OCI-LY7 (cell line): ENCODE results near the gene SETD1B. TPM values are rescaled to one million over a fixed set of nuclear protein-coding genes. Genes with fewer than 3 reads are reported as not detected.

ENCODE experiments used
- BruUV-seq: library from RNA; stranded (reverse); fragments of 400-500 nt; replicated peaks from 2 replicates; lab custom pipeline; 2021; lab: Mats Ljungman, UMichigan
- CTCF ChIA-PET: fragments of 300-600 bp; sonication (Branson Sonifier 250); formaldehyde crosslinking; loops from one replicate; lab custom pipeline; 2022; ENCODE audit warnings: antibody characterized with exemption; ENCODE audit not compliant: unreplicated experiment; lab: Charles Lee
- POLR2A ChIA-PET: fragments of 300-600 bp; sonication (Branson Sonifier 250); formaldehyde crosslinking; loops from one replicate; lab custom pipeline; 2022; ENCODE audit warnings: antibody characterized with exemption; lab: Charles Lee
- DNase-seq: peaks from one replicate; pipeline ENCODE4 v3.0.0-alpha.2; 2015; ENCODE audit warnings: low spot score
- H2AFZ ChIP-seq: fragments of 200-600 bp; sonication (generic), shearing (Covaris generic); 2 replicates; pipeline ENCODE4 v1.6.1; 2014; ENCODE audit warnings: mild to moderate bottlenecking, antibody characterized with exemption, low read length, moderate library complexity
- H3K27ac ChIP-seq: fragments of 200-600 bp; sonication (generic); 2 replicates; pipeline ENCODE4 v1.5.1; 2014; ENCODE audit warnings: mixed run types, low read depth, mild to moderate bottlenecking, moderate library complexity, low read length, inconsistent platforms; ENCODE audit not compliant: poor library complexity, severe bottlenecking
- H3K36me3 ChIP-seq: fragments of 200-600 bp; sonication (generic); 2 replicates; pipeline ENCODE4 v1.6.1; 2014; ENCODE audit warnings: mild to moderate bottlenecking, antibody characterized with exemption, low read length, moderate library complexity, mixed read lengths; ENCODE audit not compliant: insufficient read depth
- H3K4me1 ChIP-seq: fragments of 200-600 bp; sonication (generic); 2 replicates; pipeline ENCODE4 v1.5.1; 2014; ENCODE audit warnings: mild to moderate bottlenecking, low read length; ENCODE audit not compliant: insufficient read depth, poor library complexity, severe bottlenecking
- H3K4me2 ChIP-seq: fragments of 200-600 bp; sonication (generic); 2 replicates; pipeline ENCODE4 v1.6.1; 2014; ENCODE audit warnings: mild to moderate bottlenecking, low read length
- H3K4me3 ChIP-seq: fragments of 200-600 bp; sonication (generic); 2 replicates; pipeline ENCODE4 v1.5.1; 2014; ENCODE audit warnings: mild to moderate bottlenecking, low read depth, low read length; ENCODE audit not compliant: poor library complexity, severe bottlenecking
- H3K79me2 ChIP-seq: fragments of 200-600 bp; sonication (generic); 2 replicates; pipeline ENCODE4 v1.6.1; 2016; ENCODE audit warnings: low read depth, mild to moderate bottlenecking, low read length, moderate library complexity, mixed read lengths; ENCODE audit not compliant: insufficient read depth
- H3K9me2 ChIP-seq: fragments of 200-600 bp; sonication (generic); 2 replicates; pipeline ENCODE4 v1.6.1; 2016; ENCODE audit warnings: mild to moderate bottlenecking, low read length, mixed read lengths; ENCODE audit not compliant: insufficient read depth
- H3K9me3 ChIP-seq: fragments of 200-600 bp; sonication (generic); 2 replicates; pipeline ENCODE4 v1.6.1; 2014; ENCODE audit warnings: mild to moderate bottlenecking, mixed run types, low read length, mixed read lengths
- H4K20me1 ChIP-seq: fragments of 200-600 bp; sonication (generic); 2 replicates; pipeline ENCODE4 v1.6.1; 2014; ENCODE audit warnings: mild to moderate bottlenecking, antibody characterized with exemption, low read length, moderate library complexity, mixed read lengths; ENCODE audit not compliant: insufficient read depth
- EZH2phosphoT487 ChIP-seq: fragments of 200-600 bp; sonication (generic); IDR thresholded peaks from 2 replicates; pipeline ENCODE4 v1.6.1; 2018; ENCODE audit warnings: low read depth, borderline replicate concordance, mild to moderate bottlenecking, mixed run types, antibody characterized with exemption, low read length, moderate library complexity, mixed read lengths
- intact Hi-C: fragments of 100-400 bp; cut with micrococcal nuclease; formaldehyde crosslinking; loops from one replicate; pipeline ENCODE4 v1.10.0; 2022; ENCODE audit not compliant: unreplicated experiment
- total RNA-seq, 2 experiments: library from RNA; depleted of rRNA in 1 of 2; stranded (reverse); fragments of >200 nt in 1 of 2; shearing (Covaris generic) in 1 of 2; gene quantifications; 2 replicates each; pipeline ENCODE4 v1.2.3, GENCODE V29; 2014 to 2022
- TF ChIP-seq, protein P1 (sequence below): fragments of 200-600 bp; sonication (generic); conservative IDR thresholded peaks from 2 replicates; pipeline ENCODE4 v1.5.1; 2014; ENCODE audit warnings: mild to moderate bottlenecking, antibody characterized with exemption, low read length, moderate library complexity, mixed read lengths

The SETD1B gene
- total RNA-seq, 2 experiments from 2014 or later, result 4.7 to 22.5 TPM

DNA sequence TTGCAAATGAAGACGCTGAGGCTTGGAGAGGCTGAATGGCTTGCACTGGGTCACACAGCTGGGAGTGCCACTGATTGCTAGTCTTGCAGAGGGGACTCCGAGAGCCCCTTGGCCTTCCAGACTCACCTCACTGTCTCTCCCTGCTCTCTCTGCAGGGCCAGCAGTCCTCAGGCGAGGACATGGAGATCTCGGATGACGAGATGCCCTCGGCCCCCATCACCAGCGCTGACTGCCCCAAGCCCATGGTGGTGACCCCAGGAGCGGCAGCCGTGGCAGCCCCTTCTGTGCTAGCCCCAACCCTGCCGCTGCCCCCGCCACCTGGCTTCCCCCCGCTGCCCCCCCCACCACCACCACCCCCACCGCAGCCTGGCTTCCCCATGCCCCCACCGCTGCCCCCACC is 10.1 kb downstream of the SETD1B start:
- peaks cover 28% of the 10 kb centered on the region for H3K4me1 ChIP-seq
- POLR2A ChIA-PET, result no interaction called here
- CTCF ChIA-PET, result no interaction called here
- intact Hi-C loops, result no loop called here
- H3K9me3 ChIP-seq, result no peaks in the 10 kb centered on the region
- no peak for TF ChIP-seq EZH2phosphoT487
- TF ChIP-seq, protein P1, sequence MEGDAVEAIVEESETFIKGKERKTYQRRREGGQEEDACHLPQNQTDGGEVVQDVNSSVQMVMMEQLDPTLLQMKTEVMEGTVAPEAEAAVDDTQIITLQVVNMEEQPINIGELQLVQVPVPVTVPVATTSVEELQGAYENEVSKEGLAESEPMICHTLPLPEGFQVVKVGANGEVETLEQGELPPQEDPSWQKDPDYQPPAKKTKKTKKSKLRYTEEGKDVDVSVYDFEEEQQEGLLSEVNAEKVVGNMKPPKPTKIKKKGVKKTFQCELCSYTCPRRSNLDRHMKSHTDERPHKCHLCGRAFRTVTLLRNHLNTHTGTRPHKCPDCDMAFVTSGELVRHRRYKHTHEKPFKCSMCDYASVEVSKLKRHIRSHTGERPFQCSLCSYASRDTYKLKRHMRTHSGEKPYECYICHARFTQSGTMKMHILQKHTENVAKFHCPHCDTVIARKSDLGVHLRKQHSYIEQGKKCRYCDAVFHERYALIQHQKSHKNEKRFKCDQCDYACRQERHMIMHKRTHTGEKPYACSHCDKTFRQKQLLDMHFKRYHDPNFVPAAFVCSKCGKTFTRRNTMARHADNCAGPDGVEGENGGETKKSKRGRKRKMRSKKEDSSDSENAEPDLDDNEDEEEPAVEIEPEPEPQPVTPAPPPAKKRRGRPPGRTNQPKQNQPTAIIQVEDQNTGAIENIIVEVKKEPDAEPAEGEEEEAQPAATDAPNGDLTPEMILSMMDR, result no peak
- H3K79me2 ChIP-seq, result peaks cover 14% of the 10 kb centered on the region; the same call in 1 of the 2 replicates
- H4K20me1 ChIP-seq, result no peaks in the 10 kb centered on the region
- H3K4me2 ChIP-seq, result peak overlapping the region; percentile 92; the same call in 1 of the 2 replicates
- no TSS peak for BruUV-seq
- no peak for DNase-seq
- peaks cover 63% of the 10 kb centered on the region for H3K36me3 ChIP-seq
- H3K4me3 ChIP-seq, result no peak overlapping the region
- no peaks in the 10 kb centered on the region for H3K9me2 ChIP-seq
- no peak overlapping the region for H3K27ac ChIP-seq
- H2AFZ ChIP-seq, result no peak overlapping the region

DNA sequence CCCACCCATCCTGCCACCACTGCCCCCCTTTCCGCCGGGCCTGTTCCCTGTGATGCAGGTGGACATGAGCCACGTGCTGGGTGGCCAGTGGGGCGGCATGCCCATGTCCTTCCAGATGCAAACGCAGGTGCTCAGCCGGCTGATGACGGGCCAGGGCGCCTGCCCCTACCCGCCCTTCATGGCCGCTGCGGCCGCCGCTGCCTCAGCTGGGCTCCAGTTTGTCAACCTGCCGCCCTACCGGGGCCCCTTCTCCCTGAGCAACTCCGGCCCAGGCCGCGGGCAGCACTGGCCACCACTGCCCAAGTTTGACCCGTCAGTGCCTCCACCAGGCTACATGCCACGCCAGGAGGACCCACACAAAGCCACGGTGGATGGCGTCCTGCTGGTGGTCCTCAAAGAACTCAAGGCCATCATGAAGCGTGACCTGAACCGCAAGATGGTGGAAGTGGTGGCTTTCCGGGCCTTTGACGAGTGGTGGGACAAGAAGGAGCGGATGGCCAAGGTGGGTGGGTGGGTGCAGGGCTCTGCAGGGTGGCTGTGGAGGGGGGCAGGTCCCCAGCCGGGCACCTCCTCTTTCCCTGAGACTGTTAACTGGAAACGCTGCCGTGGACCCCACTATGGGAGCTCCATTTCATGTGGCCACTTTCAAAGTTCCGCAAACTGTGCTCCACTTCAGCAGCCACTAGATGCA is 10.8 kb downstream of the SETD1B start:
- TF ChIP-seq, protein P1, result no peak
- TF ChIP-seq EZH2phosphoT487, result no peak
- Histone ChIP-seq H3K4me1 (peaks cover 28% of the 10 kb centered on the region), H3K9me2 (no peaks in the 10 kb centered on the region), H3K27ac (no peak overlapping the region), H3K4me3 (no peak overlapping the region), H3K36me3 (peaks cover 63% of the 10 kb centered on the region), H3K4me2 (no peak overlapping the region), H3K79me2 (peaks cover 14% of the 10 kb centered on the region; the same call in 1 of the 2 replicates), H2AFZ (no peak overlapping the region), H3K9me3 (no peaks in the 10 kb centered on the region), H4K20me1 (no peaks in the 10 kb centered on the region)
- BruUV-seq, result no TSS peak
- no peak for DNase-seq
- intact Hi-C loops, result no loop called here
- POLR2A ChIA-PET, result no interaction called here
- CTCF ChIA-PET, result no interaction called here

DNA sequence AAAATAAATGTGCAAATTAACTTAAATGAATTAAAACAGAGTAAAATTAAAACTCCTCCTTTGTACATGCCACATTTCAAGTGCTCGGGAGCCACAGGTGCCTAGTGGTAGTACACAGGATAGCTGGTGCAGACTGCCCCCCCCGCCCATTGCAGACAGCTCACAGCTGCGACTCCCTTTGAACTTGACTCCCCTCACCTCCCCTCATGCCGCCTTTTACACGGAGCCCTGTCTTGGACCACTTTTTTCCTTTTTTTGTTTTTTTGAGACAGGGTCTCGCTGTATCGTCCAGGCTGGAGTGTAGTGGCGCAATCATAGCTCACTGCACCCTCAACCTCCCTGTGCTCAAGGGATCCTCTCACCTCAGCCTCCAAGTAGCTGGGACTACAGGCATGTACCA is 11.5 kb downstream of the SETD1B start:
- Histone ChIP-seq H3K9me2 (no peaks in the 10 kb centered on the region), H3K79me2 (peaks cover 14% of the 10 kb centered on the region; the same call in 1 of the 2 replicates), H3K9me3 (no peaks in the 10 kb centered on the region), H2AFZ (no peak overlapping the region), H3K27ac (no peak overlapping the region), H3K36me3 (peaks cover 63% of the 10 kb centered on the region), H3K4me2 (no peak overlapping the region), H3K4me3 (no peak overlapping the region), H3K4me1 (peaks cover 28% of the 10 kb centered on the region), H4K20me1 (no peaks in the 10 kb centered on the region)
- TF ChIP-seq EZH2phosphoT487, result no peak
- TF ChIP-seq, protein P1, result no peak
- no peak for DNase-seq
- BruUV-seq, result no TSS peak
- ChIA-PET CTCF (interaction anchor here (0.6 to 0.7 kb wide), 2 partner anchors 21 to 584 kb away, joined by 8 to 9 read pairs; no protein-coding TSS in a partner anchor), POLR2A (interaction anchor here (0.6 to 0.8 kb wide), 2 partner anchors 20 to 21 kb away, joined by 3 to 6 read pairs; no protein-coding TSS in a partner anchor)
- intact Hi-C loops, result no loop called here
